HG03521 (cell line): Measurements from ENCODE around the gene ADAM17.
"Not testable (repeated sequence)": the region's sequence is repeated elsewhere in the genome, so short reads cannot be mapped to it uniquely, and the experiment has no call there.

Source experiments
- ATAC-seq: cut with Tn5 transposase; IDR thresholded peaks from one replicate; pipeline ENCODE4 v1.9.1; 2021; ENCODE audit warnings: mild to moderate bottlenecking, moderate library complexity; ENCODE audit not compliant: unreplicated experiment

ADAM17 gene

GRCh38 chr2:9527995-9528787 lies 27.4 kb downstream of the ADAM17 start:
- ATAC-seq: no peak

GRCh38 chr2:9525266-9525665 lies 30.4 kb downstream of the ADAM17 start:
- no peak for ATAC-seq

DNA sequence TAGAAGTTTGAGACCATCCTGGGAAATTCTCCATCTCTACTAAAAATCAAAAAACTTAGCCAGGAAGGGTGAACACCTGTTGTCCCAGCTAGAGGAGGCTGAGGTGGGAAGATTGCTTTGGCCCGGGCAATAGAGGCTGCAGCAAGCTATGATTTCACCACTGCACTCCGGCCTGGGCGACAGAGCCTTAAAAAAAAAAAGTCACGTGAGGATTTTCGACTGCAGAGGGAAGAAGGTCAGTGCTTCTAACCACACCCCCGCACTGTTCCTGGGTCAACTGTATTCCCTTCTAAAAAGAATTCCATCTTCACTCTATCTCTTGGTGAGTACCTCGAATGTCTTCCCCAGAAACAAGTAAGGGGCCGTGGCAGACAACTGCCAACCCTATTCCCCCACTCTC lies 31.3 kb downstream of the ADAM17 start:
- ATAC-seq: no peak

GRCh38 chr2:9519250-9519649 lies 36.4 kb downstream of the ADAM17 start:
- ATAC-seq: no peak

- ATAC-seq: no peak
Measured at GRCh38 chr2:9518780-9519179, 36.9 kb downstream of the ADAM17 start.

GRCh38 chr2:9518163-9518562 lies 37.5 kb downstream of the ADAM17 start:
- ATAC-seq: no peak

GRCh38 chr2:9517118-9517782 lies 38.4 kb downstream of the ADAM17 start:
- ATAC-seq: no peak

GRCh38 chr2:9513946-9514345 lies 41.7 kb downstream of the ADAM17 start:
- ATAC-seq: not testable (repeated sequence)

DNA sequence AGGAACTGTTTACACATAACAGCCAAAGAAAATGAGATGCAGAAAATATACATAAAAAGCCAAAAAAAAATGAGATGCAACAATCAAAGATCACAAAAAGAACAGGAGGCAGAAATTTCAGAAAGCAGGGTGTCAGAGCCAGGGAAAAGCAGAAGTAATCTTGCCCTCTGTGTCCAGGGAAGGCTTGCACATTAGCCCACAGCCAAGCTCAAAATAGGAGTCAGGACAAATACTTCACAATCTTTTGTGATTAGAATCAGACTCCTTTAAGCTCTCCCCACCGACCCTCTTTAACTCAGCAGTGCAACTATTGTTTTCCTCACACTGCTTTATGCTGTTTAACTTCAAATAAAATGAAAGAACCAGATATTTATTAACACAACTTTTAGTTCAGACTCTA lies 46.7 kb downstream of the ADAM17 start:
- ATAC-seq: no peak

DNA sequence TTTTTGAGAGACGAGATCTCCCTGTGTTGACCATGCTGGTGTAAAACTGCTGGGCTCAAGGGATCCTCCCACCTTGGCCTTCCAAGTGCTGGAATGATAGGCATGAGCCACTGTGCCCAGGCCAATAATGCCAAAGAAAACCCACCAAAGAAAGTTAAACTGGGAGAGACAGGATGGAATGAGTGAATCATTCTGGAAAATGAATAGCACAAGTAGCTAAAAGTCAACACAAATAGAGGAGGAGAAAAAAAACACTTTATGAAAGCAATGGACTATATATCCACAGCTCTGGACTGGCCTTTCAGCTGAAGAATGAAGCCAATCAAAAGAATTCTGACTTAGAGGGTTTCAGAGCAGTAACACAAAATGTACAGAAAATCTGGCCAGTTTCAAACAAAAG lies 57.4 kb downstream of the ADAM17 start:
- ATAC-seq: no peak

DNA sequence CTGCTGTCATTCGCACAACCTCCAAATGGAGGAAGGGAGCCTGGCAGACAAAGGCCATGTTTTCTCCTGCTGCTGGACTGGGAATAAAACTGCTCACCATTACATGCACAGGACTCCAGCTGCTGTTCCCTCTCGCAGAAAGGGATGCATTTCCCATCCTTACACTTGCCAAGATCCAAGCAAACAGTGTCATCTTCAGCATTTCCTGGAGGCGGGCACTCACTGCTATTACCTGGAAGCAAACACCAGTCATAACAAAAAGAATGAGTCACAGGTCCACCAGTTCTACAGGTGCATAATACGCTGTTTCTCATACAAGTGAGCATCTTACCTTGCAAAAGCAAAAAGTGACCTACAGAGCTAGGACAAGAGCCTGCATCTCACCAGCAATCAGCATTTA lies 58.6 kb downstream of the ADAM17 start:
- ATAC-seq: no peak

GRCh38 chr2:9494081-9494480 lies 61.5 kb downstream of the ADAM17 start:
- no peak for ATAC-seq

- no peak for ATAC-seq
Measured at GRCh38 chr2:9493478-9493877, 62.2 kb downstream of the ADAM17 start.

GRCh38 chr2:9492927-9493326 lies 62.7 kb downstream of the ADAM17 start:
- ATAC-seq: no peak

DNA sequence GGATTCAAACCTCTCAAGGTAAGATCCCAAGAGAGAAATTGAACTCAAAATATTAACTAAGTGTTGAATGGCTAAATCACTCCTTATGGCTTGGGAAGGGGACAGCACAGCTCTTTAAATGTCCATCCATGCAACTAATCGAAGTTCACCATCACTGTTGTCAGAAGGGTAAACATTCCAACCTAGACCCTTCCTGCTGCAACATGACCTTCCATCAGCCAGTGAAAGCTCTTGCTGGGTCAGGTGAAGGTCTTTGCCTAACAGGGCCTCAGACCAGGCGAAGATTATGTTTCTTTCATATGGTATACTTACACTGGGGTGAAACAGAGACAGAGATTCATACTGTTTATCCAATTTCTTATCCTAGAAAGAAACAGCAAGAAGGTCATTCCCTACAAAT lies 64.8 kb downstream of the ADAM17 start:
- ATAC-seq: no peak

- ATAC-seq: no peak
Measured at GRCh38 chr2:9488583-9489547, 66.8 kb downstream of the ADAM17 start.

GRCh38 chr2:9484533-9484932 lies 71.1 kb downstream of the ADAM17 start:
- ATAC-seq: no peak

- ATAC-seq: no peak
Measured at GRCh38 chr2:9483107-9483506, 72.5 kb downstream of the ADAM17 start.

DNA sequence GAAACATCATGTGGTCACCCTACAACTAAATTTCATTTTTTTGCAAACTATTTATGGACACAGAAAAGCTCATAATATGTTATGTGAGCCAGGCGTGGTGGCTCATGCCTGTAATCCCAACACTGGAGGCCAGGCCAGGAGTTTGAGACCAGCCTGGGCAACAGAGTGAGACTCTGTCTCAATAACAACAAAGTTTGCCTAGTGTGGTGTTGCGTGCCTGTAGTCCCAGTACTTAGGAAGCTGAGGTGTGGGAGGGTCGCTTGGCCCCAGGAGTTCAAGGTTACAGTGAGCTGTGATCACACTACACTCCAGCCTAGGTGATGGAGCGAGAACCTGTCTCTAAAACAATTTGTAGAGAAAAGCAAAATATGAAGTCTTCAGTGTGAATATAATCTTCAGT lies 75.5 kb downstream of the ADAM17 start:
- ATAC-seq: no peak

DNA sequence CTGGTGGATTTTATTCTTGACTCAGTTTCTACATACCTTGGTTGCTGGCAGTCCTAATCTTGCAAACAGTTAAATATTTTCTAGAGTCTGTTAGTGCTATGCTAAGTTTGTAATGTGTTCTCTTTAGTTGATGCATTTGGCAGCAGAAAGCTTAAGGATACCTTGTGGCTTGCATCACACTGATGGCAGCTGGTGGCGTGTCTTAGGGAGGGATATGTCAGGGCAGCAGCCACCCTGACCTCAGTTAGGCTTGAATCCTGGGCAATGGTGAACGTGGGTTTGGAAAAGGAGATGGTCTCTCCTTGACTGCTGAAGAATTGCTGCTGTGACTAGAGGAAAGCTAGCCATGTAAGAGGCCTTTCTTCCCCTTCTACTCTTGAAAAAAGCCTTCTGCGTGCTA lies 77.1 kb downstream of the ADAM17 start:
- ATAC-seq: no peak

DNA sequence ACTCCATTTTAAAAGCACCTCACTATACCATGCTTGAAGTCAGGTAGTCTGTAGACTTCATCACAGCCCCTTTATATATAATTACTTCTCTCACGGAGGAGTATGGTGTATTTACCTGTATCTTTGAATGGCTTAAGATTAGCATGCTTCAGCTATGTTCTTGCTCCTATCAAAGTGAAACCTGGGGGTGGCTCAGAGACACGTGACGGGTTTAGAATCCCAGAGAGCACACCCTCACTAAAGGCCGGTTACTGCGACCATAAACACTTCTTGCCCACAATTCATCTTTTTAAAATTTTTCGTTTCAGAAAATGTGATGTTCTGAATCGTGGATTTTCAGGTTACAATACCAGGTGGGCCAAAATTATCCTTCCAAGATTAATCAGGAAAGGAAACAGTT lies 77.7 kb downstream of the ADAM17 start:
- ATAC-seq: no peak
